Measurements from ENCODE around the gene C1orf21.

The C1orf21 gene

GRCh38 chr1:184557423-184558347 is 170.9 kb downstream of the C1orf21 start:
- DNase-seq (ENCODE audit: low read depth): no peak

- no peak for DNase-seq (ENCODE audit: low read depth)
Observed at GRCh38 chr1:184558691-184559090, 171.9 kb downstream of the C1orf21 start.

GRCh38 chr1:184559117-184559713 is 172.4 kb downstream of the C1orf21 start:
- no peak for DNase-seq (ENCODE audit: low read depth)

- DNase-seq (ENCODE audit: low read depth): no peak
Observed at GRCh38 chr1:184562806-184563205, 176.0 kb downstream of the C1orf21 start.

GRCh38 chr1:184563308-184563707 is 176.5 kb downstream of the C1orf21 start:
- no peak for DNase-seq (ENCODE audit: low read depth)

GRCh38 chr1:184567009-184567408 is 180.2 kb downstream of the C1orf21 start:
- no peak for DNase-seq (ENCODE audit: low read depth)

GRCh38 chr1:184567637-184568036 is 180.8 kb downstream of the C1orf21 start:
- DNase-seq (ENCODE audit: low read depth): no peak

- no peak for DNase-seq (ENCODE audit: low read depth)
Observed at GRCh38 chr1:184568148-184568547, 181.3 kb downstream of the C1orf21 start.

- no peak for DNase-seq (ENCODE audit: low read depth)
Observed at GRCh38 chr1:184569106-184569505, 182.3 kb downstream of the C1orf21 start.

GRCh38 chr1:184574588-184574987 is 187.8 kb downstream of the C1orf21 start:
- no peak for DNase-seq (ENCODE audit: low read depth)

- no peak for DNase-seq (ENCODE audit: low read depth)
Observed at GRCh38 chr1:184576822-184577221, 190.0 kb downstream of the C1orf21 start.

GRCh38 chr1:184577319-184577718 is 190.5 kb downstream of the C1orf21 start:
- no peak for DNase-seq (ENCODE audit: low read depth)

- DNase-seq (ENCODE audit: low read depth): no peak
Observed at GRCh38 chr1:184582411-184582810, 195.6 kb downstream of the C1orf21 start.

GRCh38 chr1:184583849-184584248 is 197.0 kb downstream of the C1orf21 start:
- no peak for DNase-seq (ENCODE audit: low read depth)

GRCh38 chr1:184588701-184589100 is 201.9 kb downstream of the C1orf21 start:
- no peak for DNase-seq (ENCODE audit: low read depth)

GRCh38 chr1:184590163-184590750 is 203.4 kb downstream of the C1orf21 start:
- no peak for DNase-seq (ENCODE audit: low read depth)

- DNase-seq (ENCODE audit: low read depth): no peak
Observed at GRCh38 chr1:184593597-184593996, 206.8 kb downstream of the C1orf21 start.

GRCh38 chr1:184595596-184595995 is 208.8 kb downstream of the C1orf21 start:
- DNase-seq (ENCODE audit: low read depth): no peak

GRCh38 chr1:184596950-184597645 is 210.3 kb downstream of the C1orf21 start:
- no peak for DNase-seq (ENCODE audit: low read depth)

- DNase-seq (ENCODE audit: low read depth): no peak
Observed at GRCh38 chr1:184597650-184598357, 211.0 kb downstream of the C1orf21 start.

GRCh38 chr1:184598403-184599193 is 211.8 kb downstream of the C1orf21 start:
- DNase-seq (ENCODE audit: low read depth): no peak

All from activated gamma-delta T cell treated with anti-CD3 and anti-CD28 coated beads, Interleukin-2, amount 50 U/mL, for 16 hours (primary cell).